PFSK-1 (cell line): ENCODE measurements around the gene E2F3.

Source experiments
- FOXP2 ChIP-seq: optimal IDR thresholded peaks from 2 replicates; pipeline ENCODE3; 2011; ENCODE audit warnings: borderline replicate concordance, control low read depth, inconsistent platforms; ENCODE audit not compliant: insufficient read depth; ENCODE audit errors: extremely low read length, extremely low read depth
- POLR2AphosphoS5 ChIP-seq: IDR thresholded peaks from 2 replicates; pipeline ENCODE4 v1.6.1; 2012; ENCODE audit warnings: low read depth, mild to moderate bottlenecking, control low read depth, low read length, moderate library complexity
- SIN3A ChIP-seq: IDR thresholded peaks from 2 replicates; pipeline ENCODE4 v1.6.1; 2012; ENCODE audit warnings: mild to moderate bottlenecking, low read length, moderate library complexity, borderline replicate concordance; ENCODE audit not compliant: insufficient read depth
- TAF1 ChIP-seq: IDR thresholded peaks from 2 replicates; pipeline ENCODE4 v1.6.1; 2012; ENCODE audit warnings: low read length, control low read depth, borderline replicate concordance; ENCODE audit not compliant: insufficient read depth
- TF ChIP-seq, protein P1 (sequence below), 2 experiments: IDR thresholded peaks; 2 replicates each; pipeline versions ENCODE4 v1.6.1 to v1.8.0; 2011 to 2012; ENCODE audit warnings: low read depth in 2 of 2, low read length in 2 of 2, control low read depth in 1 of 2, inconsistent platforms in 1 of 2, mild to moderate bottlenecking in 1 of 2, moderate library complexity in 1 of 2; ENCODE audit not compliant: insufficient read depth in 1 of 2

The E2F3 gene

DNA sequence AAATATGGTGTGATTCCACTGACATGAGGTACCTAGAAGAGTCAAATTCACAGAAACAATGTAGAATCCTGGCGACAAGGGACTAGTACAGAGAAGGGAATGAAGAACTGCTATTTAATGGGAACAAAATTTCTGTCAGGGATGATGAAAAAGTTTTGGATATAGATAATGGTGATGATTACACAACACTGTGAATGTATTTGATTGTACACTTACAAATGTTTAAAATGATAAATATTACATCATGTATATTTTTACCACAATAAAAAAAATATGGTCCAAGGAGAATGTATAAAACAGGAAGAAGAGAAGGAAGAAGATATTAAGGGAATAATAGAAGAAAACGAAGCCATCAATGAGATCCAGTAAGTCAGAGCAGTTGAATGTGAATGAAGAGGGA lies 8.4 kb upstream of the E2F3 start:
- TF ChIP-seq, protein P1, sequence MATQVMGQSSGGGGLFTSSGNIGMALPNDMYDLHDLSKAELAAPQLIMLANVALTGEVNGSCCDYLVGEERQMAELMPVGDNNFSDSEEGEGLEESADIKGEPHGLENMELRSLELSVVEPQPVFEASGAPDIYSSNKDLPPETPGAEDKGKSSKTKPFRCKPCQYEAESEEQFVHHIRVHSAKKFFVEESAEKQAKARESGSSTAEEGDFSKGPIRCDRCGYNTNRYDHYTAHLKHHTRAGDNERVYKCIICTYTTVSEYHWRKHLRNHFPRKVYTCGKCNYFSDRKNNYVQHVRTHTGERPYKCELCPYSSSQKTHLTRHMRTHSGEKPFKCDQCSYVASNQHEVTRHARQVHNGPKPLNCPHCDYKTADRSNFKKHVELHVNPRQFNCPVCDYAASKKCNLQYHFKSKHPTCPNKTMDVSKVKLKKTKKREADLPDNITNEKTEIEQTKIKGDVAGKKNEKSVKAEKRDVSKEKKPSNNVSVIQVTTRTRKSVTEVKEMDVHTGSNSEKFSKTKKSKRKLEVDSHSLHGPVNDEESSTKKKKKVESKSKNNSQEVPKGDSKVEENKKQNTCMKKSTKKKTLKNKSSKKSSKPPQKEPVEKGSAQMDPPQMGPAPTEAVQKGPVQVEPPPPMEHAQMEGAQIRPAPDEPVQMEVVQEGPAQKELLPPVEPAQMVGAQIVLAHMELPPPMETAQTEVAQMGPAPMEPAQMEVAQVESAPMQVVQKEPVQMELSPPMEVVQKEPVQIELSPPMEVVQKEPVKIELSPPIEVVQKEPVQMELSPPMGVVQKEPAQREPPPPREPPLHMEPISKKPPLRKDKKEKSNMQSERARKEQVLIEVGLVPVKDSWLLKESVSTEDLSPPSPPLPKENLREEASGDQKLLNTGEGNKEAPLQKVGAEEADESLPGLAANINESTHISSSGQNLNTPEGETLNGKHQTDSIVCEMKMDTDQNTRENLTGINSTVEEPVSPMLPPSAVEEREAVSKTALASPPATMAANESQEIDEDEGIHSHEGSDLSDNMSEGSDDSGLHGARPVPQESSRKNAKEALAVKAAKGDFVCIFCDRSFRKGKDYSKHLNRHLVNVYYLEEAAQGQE (IDR thresholded peaks at IDR 0.05; ENCODE audit: insufficient read depth in 1 of 2, low read depth in 2 of 2, low read length in 2 of 2), result no peak
- TF ChIP-seq FOXP2, result no peak
- TF ChIP-seq SIN3A, result no peak
- TF ChIP-seq POLR2AphosphoS5, result no peak
- no peak for TF ChIP-seq TAF1

DNA sequence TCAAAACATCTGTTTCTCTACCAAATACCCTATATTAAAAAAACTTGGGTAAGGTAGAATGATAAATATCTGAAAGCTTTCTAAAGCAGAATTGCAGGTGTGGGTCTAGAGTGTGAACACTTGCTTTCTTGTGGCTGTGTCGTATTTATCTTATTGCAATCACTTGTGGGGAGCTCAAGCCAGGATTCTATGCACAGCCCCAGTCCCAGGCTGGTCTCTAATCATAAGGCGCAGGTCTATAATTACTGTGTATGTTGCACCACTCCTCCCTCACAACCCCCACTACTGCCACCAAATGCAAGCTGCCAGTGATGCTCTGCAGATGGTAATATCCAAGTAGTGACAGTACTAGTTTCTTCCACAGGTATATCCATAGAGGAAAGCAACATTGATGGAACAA lies 2.2 kb upstream of the E2F3 start:
- no peak for TF ChIP-seq SIN3A
- TF ChIP-seq FOXP2, result no peak
- TF ChIP-seq TAF1, result no peak
- no peak for TF ChIP-seq POLR2AphosphoS5
- TF ChIP-seq, protein P1 (IDR thresholded peaks at IDR 0.05; ENCODE audit: insufficient read depth in 1 of 2, low read depth in 2 of 2, low read length in 2 of 2), result no peak

DNA sequence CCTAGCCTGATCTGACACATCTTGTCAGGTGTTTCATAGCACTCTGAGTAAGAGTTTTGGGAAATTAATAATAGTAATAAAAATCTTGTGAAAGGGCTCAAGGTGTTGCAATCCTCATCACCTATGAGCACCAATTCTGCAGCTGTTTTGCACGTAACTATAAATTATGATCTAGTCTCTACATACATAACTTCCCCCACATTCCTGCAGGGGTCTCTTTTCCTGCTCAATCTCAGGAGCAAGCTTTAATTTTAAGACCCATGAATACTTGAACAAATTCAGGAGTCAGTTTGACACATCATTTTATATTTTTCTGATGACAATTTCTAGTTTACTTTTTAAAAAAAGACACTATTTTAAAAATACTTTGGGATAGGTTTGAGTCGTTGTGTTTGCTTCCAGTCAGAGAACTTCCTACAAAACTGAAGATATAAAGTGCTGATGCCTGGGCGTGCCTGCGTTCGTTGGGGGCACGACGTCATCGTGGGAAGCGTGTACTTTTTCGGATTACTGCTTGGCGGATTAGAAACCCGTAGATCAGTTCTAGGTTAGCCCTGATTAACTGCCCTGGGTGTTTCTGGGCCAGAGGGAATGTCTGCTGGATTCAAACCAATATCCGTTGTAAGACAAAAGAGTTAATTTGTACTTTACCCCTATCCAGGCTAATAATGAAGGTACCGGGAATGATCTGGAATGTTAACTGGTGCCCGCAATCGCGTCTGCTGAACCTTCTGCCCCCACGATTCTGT lies 1.0 kb upstream of the E2F3 start:
- TF ChIP-seq TAF1 (peak; percentile 63; the same call in 1 of the 2 replicates), POLR2AphosphoS5 (no peak)

DNA sequence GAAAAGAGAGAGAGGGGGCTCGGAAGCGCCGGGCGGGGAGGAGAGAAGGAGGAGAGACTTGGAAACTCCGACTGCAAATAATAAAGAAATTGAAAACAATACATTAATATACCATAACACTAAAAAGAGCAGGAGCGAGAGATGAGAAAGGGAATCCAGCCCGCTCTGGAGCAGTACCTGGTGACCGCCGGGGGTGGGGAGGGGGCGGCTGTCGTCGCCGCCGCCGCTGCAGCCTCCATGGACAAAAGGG lies 338 bp downstream of the E2F3 start:
- TF ChIP-seq SIN3A (no peak), FOXP2 (no peak), TAF1 (no peak), POLR2AphosphoS5 (no peak)
- TF ChIP-seq, protein P1 (IDR thresholded peaks at IDR 0.05; ENCODE audit: insufficient read depth in 1 of 2, low read depth in 2 of 2, low read length in 2 of 2), result no peak

DNA sequence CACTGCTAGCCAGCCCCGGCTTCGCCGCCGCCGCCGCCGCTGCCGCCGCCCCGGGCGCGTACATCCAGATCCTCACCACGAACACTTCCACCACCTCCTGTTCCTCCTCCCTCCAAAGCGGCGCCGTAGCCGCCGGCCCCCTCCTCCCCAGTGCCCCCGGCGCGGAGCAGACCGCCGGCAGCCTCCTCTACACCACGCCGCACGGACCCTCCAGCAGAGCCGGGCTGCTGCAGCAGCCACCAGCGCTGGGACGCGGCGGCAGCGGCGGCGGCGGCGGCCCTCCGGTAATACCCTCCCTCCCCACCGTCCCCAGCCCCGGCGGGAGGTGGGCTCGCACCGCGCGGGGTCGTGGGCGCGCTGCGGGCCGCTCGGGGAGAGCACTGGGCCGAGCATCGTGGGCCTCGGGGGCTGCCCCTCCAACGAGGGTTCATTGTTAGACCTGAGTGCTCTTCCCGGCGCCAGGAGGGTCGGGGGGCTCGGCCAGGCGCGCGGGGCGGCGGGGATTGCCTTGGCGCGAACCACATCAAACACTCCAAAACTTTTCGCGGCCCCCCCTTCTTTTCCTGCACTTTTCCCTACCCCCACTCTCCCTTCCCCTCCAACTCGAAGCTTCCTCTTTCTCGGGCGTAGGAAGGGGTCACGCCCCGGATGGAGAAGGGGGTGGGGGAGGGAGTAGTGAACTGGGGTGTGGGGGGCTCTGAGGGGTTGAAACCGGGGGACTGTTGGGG lies 827 bp downstream of the E2F3 start:
- TF ChIP-seq, protein P1 (IDR thresholded peaks at IDR 0.05; ENCODE audit: insufficient read depth in 1 of 2, low read depth in 2 of 2, low read length in 2 of 2), result no peak
- TF ChIP-seq POLR2AphosphoS5 (no peak), TAF1 (peak; percentile 37; the same call in 1 of the 2 replicates), FOXP2 (no peak), SIN3A (peak; percentile 87; the same call in 1 of the 2 replicates)
